SK-N-SH (cell line): ENCODE measurements around the gene IGSF9B. TPM values are rescaled to one million over a fixed set of nuclear protein-coding genes. Genes with fewer than 3 reads are reported as not detected.

ENCODE experiments used
- CTCF ChIA-PET: fragments of 300-600, 350-600 bp; formaldehyde crosslinking; extraction: SDS; loops from one replicate; lab custom pipeline; 2021; lab: Yijun Ruan, JAX
- POLR2A ChIA-PET: fragments of 350-600 bp; sonication (Branson Sonifier 250); formaldehyde crosslinking; extraction: SDS; loops from one replicate; lab custom pipeline; 2020; ENCODE audit warnings: antibody characterized with exemption, inconsistent platforms; lab: Yijun Ruan, JAX
- DNase-seq: peaks from one replicate; pipeline ENCODE4 v3.0.0; 2012
- H2AFZ ChIP-seq: fragments of 200-600 bp; sonication (generic); 2 replicates; pipeline ENCODE4 v1.8.1; 2016; ENCODE audit warnings: antibody characterized with exemption, mild to moderate bottlenecking, low read depth
- H3F3A ChIP-seq: fragments of 200-600 bp; sonication (generic); replicated peaks from 2 replicates; pipeline ENCODE3; 2016; ENCODE audit warnings: antibody characterized with exemption, mild to moderate bottlenecking; ENCODE audit not compliant: insufficient read depth
- H3K27ac ChIP-seq, 2 experiments: fragments of 200-500 bp in 1 of 2; fragments of 200-600 bp in 1 of 2; sonication (Bioruptor generic) in 1 of 2; sonication (generic), shearing (Covaris generic) in 1 of 2; 2 replicates each; pipeline versions ENCODE4 v1.5.1 to v1.6.1; 2014 to 2016; ENCODE audit warnings: low read depth in 2 of 2, inconsistent platforms in 1 of 2, low read length in 1 of 2, mild to moderate bottlenecking in 1 of 2, mixed read lengths in 1 of 2
- H3K27me3 ChIP-seq: fragments of 200-600 bp; sonication (generic), shearing (Covaris generic); 2 replicates; pipeline ENCODE4 v1.6.1; 2016; ENCODE audit warnings: mixed run types; ENCODE audit not compliant: insufficient read depth
- H3K36me3 ChIP-seq, 2 experiments: fragments of 200-500 bp in 1 of 2; fragments of 200-600 bp in 1 of 2; sonication (Bioruptor generic) in 1 of 2; sonication (generic) in 1 of 2; replicated peaks in 1 of 2; 2 replicates each; pipeline versions ENCODE3 to v1.5.1; 2014 to 2016; ENCODE audit warnings: low read length in 1 of 2, mild to moderate bottlenecking in 1 of 2; ENCODE audit not compliant: insufficient read depth in 2 of 2, control insufficient read depth in 1 of 2
- H3K4me1 ChIP-seq, 2 experiments: fragments of 200-500 bp in 1 of 2; fragments of 200-600 bp in 1 of 2; sonication (Bioruptor generic) in 1 of 2; sonication (generic), shearing (Covaris generic) in 1 of 2; 2 replicates each; pipeline versions ENCODE4 v1.5.1 to v1.6.1; 2014 to 2016; ENCODE audit warnings: low read depth in 1 of 2, low read length in 1 of 2, mixed run types in 1 of 2; ENCODE audit not compliant: insufficient read depth in 2 of 2, control insufficient read depth in 1 of 2
- H3K4me2 ChIP-seq: fragments of 200-600 bp; sonication (generic), shearing (Covaris generic); 2 replicates; pipeline ENCODE4 v1.6.1; 2017; ENCODE audit warnings: mixed run types
- H3K4me3 ChIP-seq, 2 experiments: fragments of 200-500 bp in 1 of 2; fragments of 200-600 bp in 1 of 2; sonication (Bioruptor generic) in 1 of 2; sonication (generic), shearing (Covaris generic) in 1 of 2; 2 replicates each; pipeline versions ENCODE4 v1.5.1 to v1.8.1; 2014 to 2016; ENCODE audit warnings: low read depth in 2 of 2, inconsistent platforms in 1 of 2, low read length in 1 of 2, mild to moderate bottlenecking in 1 of 2, mixed read lengths in 1 of 2, moderate library complexity in 1 of 2
- H3K79me2 ChIP-seq: fragments of 200-600 bp; sonication (generic); 2 replicates; pipeline ENCODE4 v1.8.1; 2017; ENCODE audit warnings: mild to moderate bottlenecking; ENCODE audit not compliant: insufficient read depth
- H3K9ac ChIP-seq: fragments of 200-600 bp; sonication (generic); 2 replicates; pipeline ENCODE4 v1.6.1; 2017; ENCODE audit warnings: mixed run types
- H3K9me2 ChIP-seq: fragments of 200-600 bp; sonication (generic); 2 replicates; pipeline ENCODE4 v1.6.1; 2017; ENCODE audit warnings: mixed run types
- H3K9me3 ChIP-seq: fragments of 200-600 bp; sonication (generic); 2 replicates; pipeline ENCODE4 v1.6.1; 2017; ENCODE audit warnings: mixed run types, mild to moderate bottlenecking, moderate library complexity
- H4K20me1 ChIP-seq: fragments of 200-600 bp; sonication (generic); 2 replicates; pipeline ENCODE4 v1.6.1; 2017; ENCODE audit warnings: mild to moderate bottlenecking, mixed run types; ENCODE audit not compliant: insufficient read depth
- CTCF ChIP-seq: fragments of 200-600 bp; sonication (generic); IDR thresholded peaks from 2 replicates; pipeline ENCODE4 v1.6.1; 2017; ENCODE audit warnings: antibody characterized with exemption, mild to moderate bottlenecking, moderate library complexity
- EP300 ChIP-seq, 2 experiments: IDR thresholded peaks; 2 replicates each; pipeline versions ENCODE4 v1.4.0 to v1.6.1; 2012; ENCODE audit warnings: borderline replicate concordance in 1 of 2, low read depth in 1 of 2, low read length in 1 of 2
- FOSL2 ChIP-seq: IDR thresholded peaks from 2 replicates; pipeline ENCODE4 v1.4.0; 2012; ENCODE audit warnings: low read depth, mild to moderate bottlenecking, moderate library complexity, borderline replicate concordance
- FOXJ3 ChIP-seq: sonication (generic); formaldehyde crosslinking; IDR thresholded peaks from 2 replicates; pipeline ENCODE4 v1.5.1; 2020; ENCODE audit warnings: mild to moderate bottlenecking, missing genetic modification reagents
- FOXM1 ChIP-seq: IDR thresholded peaks from 2 replicates; pipeline ENCODE4 v1.4.0; 2012; ENCODE audit warnings: low read depth, mild to moderate bottlenecking
- GABPA ChIP-seq: IDR thresholded peaks from 2 replicates; pipeline ENCODE4 v1.4.0; 2012; ENCODE audit warnings: low read depth, mild to moderate bottlenecking
- IRF3 ChIP-seq: fragments of 150-350 bp; IDR thresholded peaks from 2 replicates; pipeline ENCODE4 v1.6.1; 2016; ENCODE audit warnings: mild to moderate bottlenecking, low read depth, low read length
- JUND ChIP-seq: IDR thresholded peaks from 2 replicates; pipeline ENCODE4 v1.4.0; 2012
- NFIC ChIP-seq: IDR thresholded peaks from 2 replicates; pipeline ENCODE4 v1.4.0; 2012; ENCODE audit warnings: borderline replicate concordance
- NRF1 ChIP-seq: IDR thresholded peaks from 2 replicates; pipeline ENCODE4 v1.6.1; 2012; ENCODE audit warnings: low read depth, mild to moderate bottlenecking, low read length
- PBX3 ChIP-seq: IDR thresholded peaks from 2 replicates; pipeline ENCODE4; 2012
- POLR2AphosphoS5 ChIP-seq: IDR thresholded peaks from 2 replicates; pipeline ENCODE4 v1.6.1; 2012; ENCODE audit warnings: low read depth, low read length
- RAD21 ChIP-seq: IDR thresholded peaks from 2 replicates; pipeline ENCODE4 v1.6.1; 2012; ENCODE audit warnings: mild to moderate bottlenecking, low read length
- RCOR1 ChIP-seq: fragments of 150-350 bp; IDR thresholded peaks from 2 replicates; pipeline ENCODE4 v1.6.1; 2017; ENCODE audit warnings: antibody characterized with exemption, low read length
- RFX5 ChIP-seq: IDR thresholded peaks from 2 replicates; pipeline ENCODE4 v1.6.1; 2012; ENCODE audit warnings: mild to moderate bottlenecking, improper control_type of control experiment, low read length
- RXRA ChIP-seq: IDR thresholded peaks from 2 replicates; pipeline ENCODE4 v1.4.0; 2012; ENCODE audit warnings: low read depth, mild to moderate bottlenecking, borderline replicate concordance
- SIN3A ChIP-seq: IDR thresholded peaks from 2 replicates; pipeline ENCODE4 v1.6.1; 2012; ENCODE audit warnings: low read depth, mild to moderate bottlenecking, low read length, moderate library complexity, borderline replicate concordance
- SMC3 ChIP-seq: IDR thresholded peaks from 2 replicates; pipeline ENCODE4 v1.6.1; 2012; ENCODE audit warnings: low read depth, low read length, improper control_type of control experiment
- USF1 ChIP-seq: IDR thresholded peaks from 2 replicates; pipeline ENCODE4 v1.4.0; 2012; ENCODE audit warnings: low read depth, borderline replicate concordance
- YY1 ChIP-seq: IDR thresholded peaks from 2 replicates; pipeline ENCODE4 v1.4.0; 2012; ENCODE audit warnings: low read depth, mild to moderate bottlenecking
- WGBS: methylation state at CpG from one replicate; pipeline ENCODE4 v1.1.6; 2017; ENCODE audit warnings: low lambda C conversion rate; 5-methylcytosine and 5-hydroxymethylcytosine counted together
- polyA plus RNA-seq, 3 experiments: library from polyadenylated mRNA; depleted of rRNA; stranded (reverse); fragments of >200 nt; gene quantifications; 2 replicates each; pipeline ENCODE4 v1.2.3, GENCODE V29; 2012

Gene IGSF9B
- polyA plus RNA-seq, 1 of the 3 experiments (the other 2 are of a cell fraction): 0.41 TPM

GRCh38 chr11:133889188-133889587 is 67.6 kb downstream of the IGSF9B start (continued):
- no peak for TF ChIP-seq RAD21
- no peak for TF ChIP-seq RXRA

GRCh38 chr11:133887692-133888332 is 69.0 kb downstream of the IGSF9B start:
- Histone ChIP-seq H3K36me3 (no peaks in the 10 kb centered on the region), H3K27ac (no peak overlapping the region)
- POLR2A ChIA-PET: no interaction called here

More at GRCh38 chr11:133887692-133888332, 69.0 kb downstream of the IGSF9B start:
- H4K20me1 ChIP-seq: no peaks in the 10 kb centered on the region
- H2AFZ ChIP-seq: no peak overlapping the region
- H3K9ac ChIP-seq: no peak overlapping the region
- H3K27me3 ChIP-seq: no peaks in the 10 kb centered on the region
- no peaks in the 10 kb centered on the region for H3K79me2 ChIP-seq
- H3K9me2 ChIP-seq: no peaks in the 10 kb centered on the region
- no peaks in the 10 kb centered on the region for H3F3A ChIP-seq
- no peak overlapping the region for H3K4me3 ChIP-seq
- 9% methylated on average over 5 of the region's 5 CpGs for WGBS
- TF ChIP-seq NFIC (no peak), EP300 (IDR thresholded peaks at IDR 0.05; ENCODE audit: borderline replicate concordance in 1 of 2, low read depth in 1 of 2, low read length in 1 of 2) (no peak), USF1 (no peak), GABPA (no peak), NRF1 (no peak), RCOR1 (no peak), PBX3 (no peak), CTCF (no peak), RFX5 (no peak), SIN3A (no peak), IRF3 (no peak), RAD21 (no peak), YY1 (no peak), FOXM1 (no peak), POLR2AphosphoS5 (no peak), SMC3 (no peak), RXRA (no peak), FOXJ3 (CRISPR knock-in tag) (no peak), FOSL2 (no peak), JUND (no peak)
- CTCF ChIA-PET: no interaction called here
- H3K4me2 ChIP-seq: no peak overlapping the region
- no peaks in the 10 kb centered on the region for H3K9me3 ChIP-seq
- H3K4me1 ChIP-seq: no peaks in the 10 kb centered on the region
- no peak for DNase-seq
